ENCODE data around the gene CNPPD1.

CNPPD1 gene

DNA sequence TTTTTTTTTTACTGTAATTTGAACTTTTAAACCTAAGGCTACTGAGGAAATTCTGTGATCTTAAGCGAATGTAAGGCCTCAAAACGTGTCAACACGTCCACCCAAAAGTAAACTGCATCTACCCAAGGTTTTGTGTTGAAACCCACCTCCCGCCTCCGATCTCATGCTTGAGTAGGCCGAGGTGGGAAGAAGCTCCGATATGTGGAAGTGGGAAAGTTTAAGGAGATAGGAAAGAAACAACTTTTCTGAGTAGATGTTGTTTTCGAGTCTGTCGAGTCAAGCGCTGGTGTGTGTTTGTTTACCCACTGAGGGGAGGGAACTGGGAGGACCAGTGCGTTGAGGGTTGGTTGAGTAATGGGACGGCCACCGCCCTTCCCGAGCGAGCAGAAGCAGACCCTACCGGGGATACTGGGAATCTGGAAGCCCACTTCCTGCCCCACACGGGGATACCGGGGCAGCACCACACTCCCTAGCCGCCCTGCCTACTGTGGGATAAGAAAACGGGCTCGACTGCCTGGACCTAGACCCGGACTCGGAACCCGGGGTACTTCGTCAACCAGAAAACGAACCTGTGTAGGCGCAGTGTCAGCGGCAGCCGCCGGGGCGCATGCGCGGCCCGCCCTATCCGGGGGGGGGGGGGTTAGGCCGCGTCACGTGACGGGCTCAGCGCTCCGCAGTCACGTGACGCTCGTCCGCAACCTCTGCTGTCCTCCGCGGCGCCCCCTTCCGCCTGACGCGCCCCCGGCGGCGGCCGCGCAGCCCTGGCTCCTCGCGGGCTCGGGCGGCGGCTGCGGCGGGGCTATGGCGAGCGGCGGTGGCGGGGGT is 1.0 kb upstream of the CNPPD1 start, which contains the start of gene RETREG2:
Gene RETREG2 (plus strand): TSS at position 724 of the 825 bp plus-strand sequence. CDS start 78 bp downstream, at position 802.
- Mint-ChIP-seq H3K36me3 (ENCODE audit: low read depth) (peaks cover 32% of the 10 kb centered on the region), H3K4me1 (ENCODE audit: low read depth) (peaks cover 54% of the 10 kb centered on the region)

DNA sequence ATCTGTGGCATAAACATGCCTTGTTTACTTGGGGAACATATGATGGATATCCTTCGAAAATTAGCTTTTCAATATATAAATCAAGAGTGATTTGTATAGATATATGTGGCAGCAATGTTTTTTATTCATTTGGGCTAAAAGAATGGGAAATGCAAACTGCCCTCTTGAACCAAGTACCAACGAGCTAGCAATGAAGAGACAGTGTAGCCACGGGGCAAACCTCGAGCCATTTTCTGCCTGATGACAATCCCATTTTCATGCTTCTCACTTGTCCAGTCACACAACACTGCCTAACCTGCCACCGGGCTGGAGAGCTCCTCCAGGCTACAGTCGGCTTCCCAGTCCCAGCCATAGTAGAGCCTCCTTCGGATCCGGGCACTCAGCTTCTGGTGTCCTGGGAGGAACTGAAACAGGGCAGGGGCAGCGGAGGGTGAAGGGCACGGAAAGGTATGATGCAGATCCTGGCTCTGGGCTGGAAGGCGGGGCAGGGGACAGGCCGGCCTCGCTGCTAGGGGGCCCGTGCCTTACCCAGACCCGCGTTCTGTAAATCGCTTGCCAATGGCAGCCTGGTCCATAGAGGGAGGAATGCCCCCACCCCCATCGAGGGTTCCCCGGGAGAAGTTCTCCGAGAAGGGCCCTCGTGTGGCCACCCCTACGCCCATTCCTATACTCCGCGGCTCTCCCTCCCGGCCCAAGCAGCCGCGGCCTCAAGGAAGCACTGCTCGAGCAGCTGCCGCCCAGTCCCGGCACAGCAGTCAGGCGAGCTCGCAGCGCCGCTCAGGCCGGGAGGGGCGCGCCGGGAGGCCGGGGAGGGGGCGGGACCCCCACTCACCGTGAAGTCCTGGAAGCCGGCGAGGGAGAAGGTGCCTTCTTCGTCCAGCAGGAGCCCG is 552 bp downstream of the CNPPD1 start:
- H3K9me3 Mint-ChIP-seq = no peaks in the 10 kb centered on the region
- peak overlapping the region; percentile 84 for H3K4me3 Mint-ChIP-seq
- H3K27ac Mint-ChIP-seq = peak overlapping the region; percentile 93
- no peaks in the 10 kb centered on the region for H3K27me3 Mint-ChIP-seq (ENCODE audit: low read depth)
- peaks cover 33% of the 10 kb centered on the region for H3K36me3 Mint-ChIP-seq (ENCODE audit: low read depth)
- peak; percentile 29 for DNase-seq (ENCODE audit: low spot score)
- H3K4me1 Mint-ChIP-seq (ENCODE audit: low read depth) = peaks cover 48% of the 10 kb centered on the region

More for the DNA sequence above, 1.0 kb upstream of the CNPPD1 start, which contains the start of gene RETREG2:
- H3K9me3 Mint-ChIP-seq = no peaks in the 10 kb centered on the region
- H3K27ac Mint-ChIP-seq = peak within 1 kb of the TSS; percentile 93
- DNase-seq (ENCODE audit: low spot score) = peak; percentile 79
- peak within 1 kb of the TSS; percentile 97 for H3K4me3 Mint-ChIP-seq
- H3K27me3 Mint-ChIP-seq (ENCODE audit: low read depth) = no peaks in the 10 kb centered on the region

- H3K4me3 Mint-ChIP-seq = peak overlapping the region; percentile 84
- H3K9me3 Mint-ChIP-seq = no peaks in the 10 kb centered on the region
- peak overlapping the region; percentile 15 for H3K27ac Mint-ChIP-seq
- H3K36me3 Mint-ChIP-seq (ENCODE audit: low read depth) = peaks cover 27% of the 10 kb centered on the region
- H3K4me1 Mint-ChIP-seq (ENCODE audit: low read depth) = peaks cover 44% of the 10 kb centered on the region
- H3K27me3 Mint-ChIP-seq (ENCODE audit: low read depth) = no peaks in the 10 kb centered on the region
- no peak for DNase-seq (ENCODE audit: low spot score)
Observed at GRCh38 chr2:219175486-219175885, 1.2 kb downstream of the CNPPD1 start.

GRCh38 chr2:219174801-219175200 is 1.9 kb downstream of the CNPPD1 start:
- peak overlapping the region; percentile 6 for H3K27ac Mint-ChIP-seq
- H3K9me3 Mint-ChIP-seq = no peaks in the 10 kb centered on the region
- peak overlapping the region; percentile 51 for H3K4me3 Mint-ChIP-seq
- H3K4me1 Mint-ChIP-seq (ENCODE audit: low read depth) = peaks cover 39% of the 10 kb centered on the region
- DNase-seq (ENCODE audit: low spot score) = no peak
- no peaks in the 10 kb centered on the region for H3K27me3 Mint-ChIP-seq (ENCODE audit: low read depth)
- H3K36me3 Mint-ChIP-seq (ENCODE audit: low read depth) = peaks cover 26% of the 10 kb centered on the region

DNA sequence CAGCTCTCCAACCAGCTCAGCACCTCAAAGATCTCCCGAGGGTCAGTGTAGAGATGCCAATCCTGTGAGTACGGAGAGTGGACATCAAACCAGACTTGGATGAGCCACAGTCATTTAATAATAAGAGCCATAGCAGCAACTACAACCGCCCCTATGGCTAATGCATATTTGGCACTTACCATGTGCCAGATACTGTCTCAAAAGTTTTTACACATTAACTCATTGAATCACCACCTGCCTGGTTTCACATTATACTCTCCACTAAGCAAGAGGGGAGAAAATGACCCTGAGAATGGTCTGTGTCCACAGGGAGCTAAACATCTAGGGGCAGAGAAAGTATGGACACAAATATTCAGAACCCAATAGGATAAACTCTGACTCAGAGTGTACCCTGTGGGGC is 2.6 kb downstream of the CNPPD1 start:
- Mint-ChIP-seq H3K27ac (peak overlapping the region; percentile 34), H3K4me3 (peak overlapping the region; percentile 51), H3K4me1 (ENCODE audit: low read depth) (peaks cover 34% of the 10 kb centered on the region), H3K9me3 (no peaks in the 10 kb centered on the region), H3K36me3 (ENCODE audit: low read depth) (peaks cover 24% of the 10 kb centered on the region), H3K27me3 (ENCODE audit: low read depth) (no peaks in the 10 kb centered on the region)
- DNase-seq (ENCODE audit: low spot score) = no peak

DNA sequence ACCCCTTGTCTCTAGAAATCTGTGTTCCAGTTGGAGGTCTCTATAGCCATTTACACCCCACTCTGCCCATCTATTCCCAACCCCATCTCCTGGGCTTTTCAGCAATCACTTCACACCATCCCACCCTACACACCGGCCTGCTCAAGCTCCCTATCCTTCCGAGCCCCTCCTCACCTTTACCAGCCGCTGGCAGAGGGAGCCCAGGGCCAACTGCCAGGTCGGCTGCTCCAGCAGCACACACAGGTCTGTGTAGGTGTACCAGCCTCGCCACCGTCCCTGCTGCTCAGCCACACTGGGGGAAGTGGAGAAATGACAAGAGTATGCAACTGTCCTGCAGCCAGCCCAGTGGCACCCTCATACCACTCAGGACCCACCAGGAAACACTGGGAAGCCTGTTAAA is 3.5 kb downstream of the CNPPD1 start:
- peaks cover 29% of the 10 kb centered on the region for H3K4me1 Mint-ChIP-seq (ENCODE audit: low read depth)
- H3K27me3 Mint-ChIP-seq (ENCODE audit: low read depth) = no peaks in the 10 kb centered on the region
- no peak overlapping the region for H3K4me3 Mint-ChIP-seq

GRCh38 chr2:219172231-219173154 is 4.2 kb downstream of the CNPPD1 start:
- Mint-ChIP-seq H3K36me3 (ENCODE audit: low read depth) (peaks cover 23% of the 10 kb centered on the region), H3K9me3 (no peaks in the 10 kb centered on the region), H3K4me1 (ENCODE audit: low read depth) (peaks cover 28% of the 10 kb centered on the region), H3K27me3 (ENCODE audit: low read depth) (no peaks in the 10 kb centered on the region), H3K4me3 (no peak overlapping the region), H3K27ac (peak overlapping the region; percentile 24)
- DNase-seq (ENCODE audit: low spot score) = no peak

More for the DNA sequence above, 3.5 kb downstream of the CNPPD1 start:
- no peak for DNase-seq (ENCODE audit: low spot score)
- H3K9me3 Mint-ChIP-seq = no peaks in the 10 kb centered on the region
- no peak overlapping the region for H3K27ac Mint-ChIP-seq
- H3K36me3 Mint-ChIP-seq (ENCODE audit: low read depth) = peaks cover 23% of the 10 kb centered on the region

- H3K9me3 Mint-ChIP-seq = no peaks in the 10 kb centered on the region
- no peaks in the 10 kb centered on the region for H3K27me3 Mint-ChIP-seq (ENCODE audit: low read depth)
- peaks cover 27% of the 10 kb centered on the region for H3K36me3 Mint-ChIP-seq (ENCODE audit: low read depth)
- H3K27ac Mint-ChIP-seq = no peak overlapping the region
- H3K4me1 Mint-ChIP-seq (ENCODE audit: low read depth) = peaks cover 22% of the 10 kb centered on the region
- no peak for DNase-seq (ENCODE audit: low spot score)
- no peak overlapping the region for H3K4me3 Mint-ChIP-seq
Observed at GRCh38 chr2:219171231-219171651, 5.5 kb downstream of the CNPPD1 start.

- Mint-ChIP-seq H3K4me1 (ENCODE audit: low read depth) (peaks cover 11% of the 10 kb centered on the region), H3K27ac (no peak within 1 kb of the TSS), H3K4me3 (no peak within 1 kb of the TSS)
Observed at GRCh38 chr2:219169930-219170654, 6.6 kb downstream of the CNPPD1 start, which contains the start of gene SLC23A3. SLC23A3 (minus strand) TSS chr2:219170029; CDS start chr2:219169984, 45 bp downstream.

DNA sequence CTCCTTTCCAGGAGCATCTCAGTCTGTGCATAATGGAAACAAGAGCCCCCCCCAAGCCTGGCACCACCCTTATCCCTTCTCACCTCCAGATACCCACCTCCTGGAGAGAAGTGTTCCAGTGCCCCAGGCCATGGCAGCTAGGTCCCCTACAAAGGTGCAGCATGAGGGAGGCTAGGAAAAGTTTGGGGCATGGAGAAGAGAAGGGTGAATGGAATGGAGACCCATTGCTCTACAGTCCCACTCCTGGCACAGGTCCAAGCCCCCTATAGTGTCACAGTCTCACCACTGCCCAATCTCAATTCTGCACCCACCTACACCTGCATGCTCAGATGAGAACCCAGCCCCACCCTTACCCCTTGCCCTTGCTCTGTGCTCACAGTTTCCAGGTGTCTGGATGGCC is 7.8 kb downstream of the CNPPD1 start:
- DNase-seq (ENCODE audit: low spot score) = no peak
- Mint-ChIP-seq H3K4me1 (ENCODE audit: low read depth) (peaks cover 4% of the 10 kb centered on the region), H3K4me3 (no peak overlapping the region), H3K36me3 (ENCODE audit: low read depth) (peaks cover 17% of the 10 kb centered on the region), H3K9me3 (no peaks in the 10 kb centered on the region), H3K27me3 (ENCODE audit: low read depth) (no peaks in the 10 kb centered on the region), H3K27ac (no peak overlapping the region)

More at GRCh38 chr2:219169930-219170654, 6.6 kb downstream of the CNPPD1 start, which contains the start of gene SLC23A3:
- no peaks in the 10 kb centered on the region for H3K9me3 Mint-ChIP-seq
- no peak for DNase-seq (ENCODE audit: low spot score)
- peaks cover 27% of the 10 kb centered on the region for H3K36me3 Mint-ChIP-seq (ENCODE audit: low read depth)
- no peaks in the 10 kb centered on the region for H3K27me3 Mint-ChIP-seq (ENCODE audit: low read depth)

GRCh38 chr2:219168526-219168925 is 8.2 kb downstream of the CNPPD1 start:
- H3K4me1 Mint-ChIP-seq (ENCODE audit: low read depth) = peaks cover 4% of the 10 kb centered on the region
- no peaks in the 10 kb centered on the region for H3K27me3 Mint-ChIP-seq (ENCODE audit: low read depth)
- no peaks in the 10 kb centered on the region for H3K9me3 Mint-ChIP-seq
- peaks cover 16% of the 10 kb centered on the region for H3K36me3 Mint-ChIP-seq (ENCODE audit: low read depth)
- H3K4me3 Mint-ChIP-seq = no peak overlapping the region
- DNase-seq (ENCODE audit: low spot score) = no peak
- H3K27ac Mint-ChIP-seq = no peak overlapping the region

- Mint-ChIP-seq H3K27me3 (ENCODE audit: low read depth) (no peaks in the 10 kb centered on the region), H3K4me1 (ENCODE audit: low read depth) (peaks cover 4% of the 10 kb centered on the region), H3K27ac (no peak overlapping the region), H3K36me3 (ENCODE audit: low read depth) (peaks cover 16% of the 10 kb centered on the region), H3K4me3 (no peak overlapping the region), H3K9me3 (no peaks in the 10 kb centered on the region)
- no peak for DNase-seq (ENCODE audit: low spot score)
Observed at GRCh38 chr2:219167997-219168396, 8.7 kb downstream of the CNPPD1 start.

Data from T-helper 2 cell treated with Interferon-gamma antibody and Interleukin-4, amounts not matched to agents 5 μg/mL and 100 μg/mL, for 36 hours (primary cell).